ENCODE results near the gene NACC2.
"Not testable (repeated sequence)": the region's sequence is repeated elsewhere in the genome, so short reads cannot be mapped to it uniquely, and the experiment has no call there.

GRCh38 chr9:135966916-135967260 is 128.2 kb downstream of the NACC2 start:
- not testable (repeated sequence) for TF ChIP-seq EZH2 (IDR thresholded peaks at IDR 0.05; ENCODE audit: borderline replicate concordance, low read depth, low read length, severe bottlenecking); MAX (IDR thresholded peaks at IDR 0.05; ENCODE audit: insufficient read depth, insufficient read length); FOS (IDR thresholded peaks at IDR 0.05; ENCODE audit: borderline replicate concordance, insufficient read depth, low read length); POLR2A (IDR thresholded peaks at IDR 0.05; ENCODE audit: low read depth, low read length); JUN (IDR thresholded peaks at IDR 0.05; ENCODE audit: borderline replicate concordance, insufficient read depth, insufficient read length, low read depth)
- TF ChIP-seq, protein P1, sequence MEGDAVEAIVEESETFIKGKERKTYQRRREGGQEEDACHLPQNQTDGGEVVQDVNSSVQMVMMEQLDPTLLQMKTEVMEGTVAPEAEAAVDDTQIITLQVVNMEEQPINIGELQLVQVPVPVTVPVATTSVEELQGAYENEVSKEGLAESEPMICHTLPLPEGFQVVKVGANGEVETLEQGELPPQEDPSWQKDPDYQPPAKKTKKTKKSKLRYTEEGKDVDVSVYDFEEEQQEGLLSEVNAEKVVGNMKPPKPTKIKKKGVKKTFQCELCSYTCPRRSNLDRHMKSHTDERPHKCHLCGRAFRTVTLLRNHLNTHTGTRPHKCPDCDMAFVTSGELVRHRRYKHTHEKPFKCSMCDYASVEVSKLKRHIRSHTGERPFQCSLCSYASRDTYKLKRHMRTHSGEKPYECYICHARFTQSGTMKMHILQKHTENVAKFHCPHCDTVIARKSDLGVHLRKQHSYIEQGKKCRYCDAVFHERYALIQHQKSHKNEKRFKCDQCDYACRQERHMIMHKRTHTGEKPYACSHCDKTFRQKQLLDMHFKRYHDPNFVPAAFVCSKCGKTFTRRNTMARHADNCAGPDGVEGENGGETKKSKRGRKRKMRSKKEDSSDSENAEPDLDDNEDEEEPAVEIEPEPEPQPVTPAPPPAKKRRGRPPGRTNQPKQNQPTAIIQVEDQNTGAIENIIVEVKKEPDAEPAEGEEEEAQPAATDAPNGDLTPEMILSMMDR (IDR thresholded peaks at IDR 0.05; ENCODE audit: extremely low read depth in 1 of 2, insufficient read depth in 1 of 2, low read depth in 1 of 2, low read length in 2 of 2), result not testable (repeated sequence)
